ENCODE measurements around the gene FGF14.

DNA sequence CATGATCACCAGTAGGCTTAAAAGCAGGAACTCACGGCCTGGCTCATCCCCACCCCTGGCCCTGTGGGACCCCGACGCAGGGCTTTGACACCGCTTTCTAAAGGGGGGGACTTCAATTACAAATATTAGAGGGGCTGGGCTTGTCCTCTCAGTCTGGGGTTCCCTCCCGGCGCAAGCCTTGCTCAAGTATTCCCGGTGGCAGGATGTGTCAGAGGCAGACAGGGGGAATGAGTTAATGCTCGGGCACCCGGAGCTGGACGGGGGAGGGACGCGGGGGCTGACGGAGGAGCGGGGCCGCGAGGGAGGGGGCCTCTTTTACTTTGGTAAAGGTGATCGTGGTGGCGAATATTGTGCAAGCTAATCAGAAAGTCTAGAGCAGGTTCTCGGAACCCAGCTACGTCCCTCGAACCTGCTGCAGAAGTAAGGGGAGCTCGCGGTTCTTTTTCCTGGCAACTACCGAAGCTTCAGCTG is 1.1 kb downstream of the FGF14 start:
- TF ChIP-seq RCOR1 (IDR thresholded peaks at IDR 0.05; ENCODE audit: insufficient replicate concordance, low read length) = no peak
- TF ChIP-seq, protein P1, sequence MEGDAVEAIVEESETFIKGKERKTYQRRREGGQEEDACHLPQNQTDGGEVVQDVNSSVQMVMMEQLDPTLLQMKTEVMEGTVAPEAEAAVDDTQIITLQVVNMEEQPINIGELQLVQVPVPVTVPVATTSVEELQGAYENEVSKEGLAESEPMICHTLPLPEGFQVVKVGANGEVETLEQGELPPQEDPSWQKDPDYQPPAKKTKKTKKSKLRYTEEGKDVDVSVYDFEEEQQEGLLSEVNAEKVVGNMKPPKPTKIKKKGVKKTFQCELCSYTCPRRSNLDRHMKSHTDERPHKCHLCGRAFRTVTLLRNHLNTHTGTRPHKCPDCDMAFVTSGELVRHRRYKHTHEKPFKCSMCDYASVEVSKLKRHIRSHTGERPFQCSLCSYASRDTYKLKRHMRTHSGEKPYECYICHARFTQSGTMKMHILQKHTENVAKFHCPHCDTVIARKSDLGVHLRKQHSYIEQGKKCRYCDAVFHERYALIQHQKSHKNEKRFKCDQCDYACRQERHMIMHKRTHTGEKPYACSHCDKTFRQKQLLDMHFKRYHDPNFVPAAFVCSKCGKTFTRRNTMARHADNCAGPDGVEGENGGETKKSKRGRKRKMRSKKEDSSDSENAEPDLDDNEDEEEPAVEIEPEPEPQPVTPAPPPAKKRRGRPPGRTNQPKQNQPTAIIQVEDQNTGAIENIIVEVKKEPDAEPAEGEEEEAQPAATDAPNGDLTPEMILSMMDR (conservative IDR thresholded peaks at IDR 0.05; ENCODE audit: low read depth, low read length) = no peak
- no peak for TF ChIP-seq RAD21 (IDR thresholded peaks at IDR 0.05; ENCODE audit: low read length)
- TF ChIP-seq MAFK (IDR thresholded peaks at IDR 0.05; ENCODE audit: low read depth, low read length) = no peak
- no peak for TF ChIP-seq POLR2A (IDR thresholded peaks at IDR 0.05; ENCODE audit: low read depth, low read length)
- TF ChIP-seq RFX5 (IDR thresholded peaks at IDR 0.05; ENCODE audit: low read depth, low read length) = no peak
- TF ChIP-seq CEBPB (IDR thresholded peaks at IDR 0.05; ENCODE audit: low read depth, low read length) = no peak

Data from IMR-90 (cell line).